Fibroblast of mammary gland (primary cell): ENCODE data around the gene ALG5.

Source experiments
- DNase-seq: peaks from one replicate; pipeline ENCODE4 v3.0.0-alpha.2; 2010; ENCODE audit warnings: low read depth
- H3K4me3 ChIP-seq: 2 replicates; pipeline ENCODE4 v1.5.1; 2011; ENCODE audit warnings: low read depth, mild to moderate bottlenecking, low read length, moderate library complexity; ENCODE audit not compliant: control insufficient read depth
- CTCF ChIP-seq: conservative IDR thresholded peaks from 2 replicates; pipeline ENCODE4 v1.5.1; 2011; ENCODE audit warnings: low read depth, low read length, inconsistent platforms; ENCODE audit not compliant: control insufficient read depth, insufficient read depth

Gene ALG5

GRCh38 chr13:37011002-37011401, 11.9 kb upstream of the ALG5 start:
- no peak overlapping the region for H3K4me3 ChIP-seq
- no peak for TF ChIP-seq CTCF
- no peak for DNase-seq

GRCh38 chr13:37010424-37010823, 11.3 kb upstream of the ALG5 start:
- DNase-seq = no peak
- TF ChIP-seq CTCF = no peak
- no peak overlapping the region for H3K4me3 ChIP-seq

GRCh38 chr13:37009692-37010091, 10.6 kb upstream of the ALG5 start:
- no peak overlapping the region for H3K4me3 ChIP-seq
- no peak for DNase-seq
- TF ChIP-seq CTCF = no peak

GRCh38 chr13:37001921-37002250, 2.7 kb upstream of the ALG5 start:
- DNase-seq = no peak
- peak overlapping the region; percentile 88 for H3K4me3 ChIP-seq
- TF ChIP-seq CTCF = no peak

GRCh38 chr13:36998624-36999041, 507 bp downstream of the ALG5 start:
- peak; percentile 8 for DNase-seq
- TF ChIP-seq CTCF = no peak
- H3K4me3 ChIP-seq = peak overlapping the region; percentile 92

GRCh38 chr13:36997716-36998427, 1.3 kb downstream of the ALG5 start:
- peak; percentile 28 for DNase-seq
- H3K4me3 ChIP-seq = peak overlapping the region; percentile 92
- no peak for TF ChIP-seq CTCF

- H3K4me3 ChIP-seq = no peak overlapping the region
- DNase-seq = no peak
- TF ChIP-seq CTCF = no peak
These were observed 6.8 kb downstream of the ALG5 start for GRCh38 chr13:36992362-36992761.
